ENCODE results near the gene EIF3F. TPM values are rescaled to one million over a fixed set of nuclear protein-coding genes. Genes with fewer than 3 reads are reported as not detected.

The EIF3F gene
- total RNA-seq, 1 donor = 334 TPM

DNA sequence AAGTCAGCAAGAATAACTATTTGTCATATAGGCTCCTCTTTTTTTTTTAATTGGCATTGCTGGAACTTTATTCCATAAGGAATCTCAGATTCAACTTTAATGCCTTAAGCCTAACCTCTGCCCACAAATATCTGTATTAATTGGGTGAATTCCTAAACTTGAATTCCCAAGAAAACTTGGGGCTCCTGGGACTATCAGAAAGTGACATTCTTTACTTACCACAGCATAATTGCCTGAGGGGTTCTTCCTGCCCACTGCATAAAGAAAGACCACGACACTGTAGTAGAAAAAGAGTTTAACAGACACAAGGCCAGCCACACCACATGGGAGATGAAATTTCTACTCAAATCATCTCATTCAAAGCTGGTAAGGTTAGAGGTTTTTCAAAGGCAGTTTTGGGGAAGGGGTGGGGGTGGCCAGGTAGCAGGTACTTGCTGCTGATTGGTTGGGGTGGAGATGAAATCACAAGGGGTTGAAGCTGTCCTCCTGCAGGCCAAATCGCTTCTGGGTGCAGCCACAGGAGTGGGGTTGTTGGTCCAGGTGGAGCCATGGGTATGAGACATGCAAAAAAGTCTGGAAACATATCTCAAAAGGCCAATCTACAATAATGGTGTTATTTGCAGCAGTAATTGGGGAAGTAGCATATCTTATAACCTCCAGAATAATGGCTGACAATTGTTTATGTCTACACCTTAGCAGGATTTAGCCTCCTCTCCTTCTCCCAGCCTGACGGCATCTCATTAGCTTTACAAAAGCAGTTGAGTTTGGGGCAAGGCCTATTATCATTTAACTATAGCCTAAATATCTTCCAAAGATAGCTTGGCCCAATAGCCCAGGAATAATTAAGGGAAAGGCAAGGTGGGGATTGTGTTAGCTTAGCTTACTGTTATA is 17.1 kb upstream of the EIF3F start:
- no peak overlapping the region for H3K4me3 ChIP-seq (ENCODE audit: low read depth, low read length)
- no peak for DNase-seq (ENCODE audit: low read depth)
- TF ChIP-seq CTCF (IDR thresholded peaks at IDR 0.05; ENCODE audit: insufficient read depth, low read length) = no peak

DNA sequence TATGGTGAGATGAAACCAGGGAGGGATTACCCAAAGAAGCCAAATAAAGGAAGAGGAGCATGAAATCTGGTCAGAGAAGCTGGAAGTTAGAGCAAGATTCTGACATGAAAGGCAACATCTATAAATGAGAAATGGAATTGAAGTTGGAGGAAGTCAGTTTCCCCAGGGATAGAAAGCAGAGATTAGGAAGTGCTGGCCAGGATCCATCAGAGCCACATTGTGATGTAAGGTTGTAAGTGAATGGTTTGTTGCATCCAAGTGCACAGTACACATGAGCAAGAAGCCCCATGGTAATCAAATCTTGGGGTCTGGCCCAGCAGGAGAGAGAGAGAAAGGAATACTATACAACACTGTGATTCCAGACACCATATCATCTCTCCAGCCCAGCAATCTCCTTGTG is 15.3 kb upstream of the EIF3F start:
- no peak for TF ChIP-seq CTCF (IDR thresholded peaks at IDR 0.05; ENCODE audit: insufficient read depth, low read length)
- no peak overlapping the region for H3K4me3 ChIP-seq (ENCODE audit: low read depth, low read length)
- DNase-seq (ENCODE audit: low read depth) = peak; percentile 73

DNA sequence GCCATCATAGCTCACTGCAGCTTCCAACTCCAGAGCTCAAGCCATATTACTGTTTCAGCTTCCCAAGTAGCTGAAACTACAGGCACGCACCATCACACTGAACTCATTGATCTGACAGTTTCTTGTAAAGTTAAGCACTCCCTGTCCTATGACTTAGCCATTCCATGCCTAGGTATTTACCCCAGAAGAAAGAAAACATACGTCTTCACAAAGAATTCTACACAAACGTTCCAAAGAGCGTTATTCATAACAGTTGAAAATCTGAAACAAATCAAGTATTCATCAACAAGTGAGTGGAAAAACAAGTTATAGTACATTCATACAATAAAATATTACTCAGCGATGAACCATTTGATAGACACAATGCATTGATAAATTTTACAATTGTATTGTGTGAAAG is 14.1 kb upstream of the EIF3F start:
- no peak for TF ChIP-seq CTCF (IDR thresholded peaks at IDR 0.05; ENCODE audit: insufficient read depth, low read length)
- H3K4me3 ChIP-seq (ENCODE audit: low read depth, low read length) = no peak overlapping the region
- peak; percentile 54 for DNase-seq (ENCODE audit: low read depth)

GRCh38 chr11:7974668-7975067 is 12.5 kb upstream of the EIF3F start:
- TF ChIP-seq CTCF (IDR thresholded peaks at IDR 0.05; ENCODE audit: insufficient read depth, low read length) = no peak
- no peak for DNase-seq (ENCODE audit: low read depth)
- no peak overlapping the region for H3K4me3 ChIP-seq (ENCODE audit: low read depth, low read length)

- peak; percentile 92 for DNase-seq (ENCODE audit: low read depth)
- TF ChIP-seq CTCF (IDR thresholded peaks at IDR 0.05; ENCODE audit: insufficient read depth, low read length) = no peak
- H3K4me3 ChIP-seq (ENCODE audit: low read depth, low read length) = no peak overlapping the region
Observed at GRCh38 chr11:7977232-7977917, 9.8 kb upstream of the EIF3F start.

DNA sequence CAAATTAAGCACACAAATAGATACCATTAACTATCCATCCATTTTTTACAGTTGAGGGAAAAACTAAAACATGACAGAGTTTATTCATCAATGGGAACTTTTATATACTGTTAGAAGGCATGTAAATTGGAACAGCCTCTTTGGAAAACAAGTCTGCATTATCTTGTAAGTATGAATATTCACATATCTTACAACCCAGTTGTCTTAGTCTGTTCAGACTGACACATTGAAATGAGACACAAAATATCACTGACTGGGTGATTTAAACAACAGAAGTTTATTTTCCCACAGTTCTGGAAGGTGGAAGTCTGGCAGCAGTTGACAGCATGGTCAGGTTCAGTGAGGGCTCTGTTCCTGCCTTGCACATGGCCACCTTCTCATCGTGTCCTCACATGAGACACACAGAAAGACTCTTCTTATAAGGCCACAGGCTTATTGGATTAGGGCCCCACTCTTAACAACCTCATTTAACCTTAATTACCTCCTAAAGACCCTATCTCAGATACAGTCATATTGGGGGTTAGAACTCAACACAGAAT is 5.4 kb upstream of the EIF3F start:
- H3K4me3 ChIP-seq (ENCODE audit: low read depth, low read length) = no peak overlapping the region
- no peak for DNase-seq (ENCODE audit: low read depth)
- no peak for TF ChIP-seq CTCF (IDR thresholded peaks at IDR 0.05; ENCODE audit: insufficient read depth, low read length)

Measured in fibroblast of the aortic adventitia (primary cell).